Ectodermal cell (in vitro differentiated cells): ENCODE measurements around the gene MADD.

ENCODE experiments used
- H3K27ac ChIP-seq: 2 replicates; pipeline ENCODE4 v1.7.0; 2013; ENCODE audit warnings: mild to moderate bottlenecking, low read depth, low read length; ENCODE audit not compliant: insufficient read depth, poor library complexity, severe bottlenecking
- H3K27me3 ChIP-seq: 2 replicates; pipeline ENCODE4 v1.7.0; 2013; ENCODE audit warnings: mild to moderate bottlenecking, low read length; ENCODE audit not compliant: insufficient read depth, control insufficient read depth, poor library complexity, severe bottlenecking
- H3K36me3 ChIP-seq: one replicate; pipeline ENCODE4 v1.7.0; 2013; ENCODE audit warnings: low read length; ENCODE audit not compliant: control insufficient read depth, insufficient read depth
- H3K4me1 ChIP-seq: one replicate; pipeline ENCODE4 v1.7.0; 2013; ENCODE audit warnings: low read length; ENCODE audit not compliant: control insufficient read depth, insufficient read depth
- H3K4me3 ChIP-seq: 2 replicates; pipeline ENCODE4 v1.7.0; 2013; ENCODE audit warnings: low read depth, low read length, control low read depth; ENCODE audit not compliant: insufficient read depth
- H3K9me3 ChIP-seq: 2 replicates; pipeline ENCODE4 v1.7.0; 2013; ENCODE audit warnings: mild to moderate bottlenecking, low read length, moderate library complexity; ENCODE audit not compliant: control insufficient read depth
- WGBS, 2 experiments: methylation state at CpG; one replicate each; pipeline ENCODE4 v1.1.7; 2013; ENCODE audit warnings: missing lambda C conversion rate in 2 of 2; 5-methylcytosine and 5-hydroxymethylcytosine counted together

The MADD gene

DNA sequence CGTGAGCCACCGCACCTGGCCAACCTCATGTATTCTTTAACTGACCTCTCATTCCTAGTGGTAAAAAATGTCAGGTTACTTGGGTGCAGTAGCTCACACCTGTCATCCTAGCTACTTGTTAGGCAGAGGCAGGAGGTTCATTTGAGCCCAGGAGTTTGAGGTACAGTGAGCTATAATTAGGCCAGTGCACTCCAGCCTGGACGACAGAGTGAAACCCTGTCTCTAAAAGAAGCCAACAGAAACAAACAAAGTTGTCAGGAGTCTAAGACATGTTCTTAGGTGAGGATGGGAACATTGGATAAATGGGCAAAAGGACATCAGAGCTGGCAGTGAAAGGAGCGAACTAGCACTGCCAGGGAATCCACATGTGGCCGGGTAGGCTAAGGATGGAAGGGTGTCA lies 18.1 kb downstream of the MADD start:
- no peaks in the 10 kb centered on the region for H3K4me1 ChIP-seq
- H3K4me3 ChIP-seq, result no peak overlapping the region
- no peaks in the 10 kb centered on the region for H3K9me3 ChIP-seq
- no peak overlapping the region for H3K27ac ChIP-seq
- peaks cover 18% of the 10 kb centered on the region for H3K36me3 ChIP-seq
- WGBS, 2 experiments, result 95 to 96% methylated on average over 5 of the region's 5 CpGs
- H3K27me3 ChIP-seq, result no peaks in the 10 kb centered on the region

DNA sequence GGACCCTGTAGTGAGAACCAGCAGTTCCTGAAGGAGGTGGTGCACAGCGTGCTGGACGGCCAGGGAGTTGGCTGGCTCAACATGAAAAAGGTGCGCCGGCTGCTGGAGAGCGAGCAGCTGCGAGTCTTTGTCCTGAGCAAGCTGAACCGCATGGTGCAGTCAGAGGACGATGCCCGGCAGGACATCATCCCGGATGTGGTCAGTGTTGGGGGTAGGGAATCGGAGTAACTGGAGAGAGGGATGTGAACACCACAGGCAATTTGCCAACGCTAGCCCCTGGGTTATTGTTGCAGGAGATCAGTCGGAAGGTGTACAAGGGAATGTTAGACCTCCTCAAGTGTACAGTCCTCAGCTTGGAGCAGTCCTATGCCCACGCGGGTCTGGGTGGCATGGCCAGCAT lies 19.9 kb downstream of the MADD start:
- no peaks in the 10 kb centered on the region for H3K4me1 ChIP-seq
- H3K4me3 ChIP-seq, result no peak overlapping the region
- no peaks in the 10 kb centered on the region for H3K27me3 ChIP-seq
- H3K27ac ChIP-seq, result no peak overlapping the region
- no peaks in the 10 kb centered on the region for H3K9me3 ChIP-seq
- 95% methylated on average over 15 of the region's 15 CpGs for WGBS, 2 experiments
- peaks cover 9% of the 10 kb centered on the region for H3K36me3 ChIP-seq

- Histone ChIP-seq H3K4me1 (no peaks in the 10 kb centered on the region), H3K27me3 (no peaks in the 10 kb centered on the region), H3K9me3 (no peaks in the 10 kb centered on the region), H3K36me3 (peaks cover 12% of the 10 kb centered on the region), H3K27ac (no peak overlapping the region), H3K4me3 (no peak overlapping the region)
- WGBS, 2 experiments, result 94 to 98% methylated on average over 5 of the region's 5 CpGs
Observed at GRCh38 chr11:47295385-47295784, 25.5 kb downstream of the MADD start.

- no peak overlapping the region for H3K27ac ChIP-seq
- no peak overlapping the region for H3K4me3 ChIP-seq
- H3K9me3 ChIP-seq, result no peaks in the 10 kb centered on the region
- peaks cover 12% of the 10 kb centered on the region for H3K36me3 ChIP-seq
- no peaks in the 10 kb centered on the region for H3K27me3 ChIP-seq
- H3K4me1 ChIP-seq, result no peaks in the 10 kb centered on the region
- WGBS, 2 experiments, result 92 to 97% methylated on average over 4 of the region's 4 CpGs
Observed at GRCh38 chr11:47296045-47296444, 26.1 kb downstream of the MADD start.

DNA sequence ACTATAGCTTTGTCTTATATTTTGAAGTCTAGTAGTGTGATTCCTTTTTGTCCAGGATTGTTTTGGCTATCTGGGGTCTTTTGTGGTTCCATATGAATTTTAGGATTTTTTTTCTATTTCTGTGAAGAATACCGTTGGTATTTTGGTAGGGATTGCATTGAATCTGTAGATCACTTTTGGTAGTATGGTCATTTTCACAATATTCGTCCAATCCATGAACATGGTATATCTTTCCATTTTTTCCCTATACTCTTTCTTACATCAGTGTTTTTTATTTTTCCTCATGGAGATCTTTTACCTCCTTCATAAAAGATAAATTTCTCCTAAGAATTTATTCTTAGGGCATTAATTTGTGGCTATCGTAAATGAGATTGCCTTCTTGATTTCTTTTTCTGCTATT lies 29.1 kb downstream of the MADD start:
- Histone ChIP-seq H3K27ac (no peak overlapping the region), H3K27me3 (no peaks in the 10 kb centered on the region), H3K4me3 (no peak overlapping the region), H3K36me3 (peaks cover 12% of the 10 kb centered on the region), H3K9me3 (no peaks in the 10 kb centered on the region), H3K4me1 (no peaks in the 10 kb centered on the region)
- 88 to 96% methylated on average over 2 to 3 of the region's 3 CpGs for WGBS, 2 experiments

DNA sequence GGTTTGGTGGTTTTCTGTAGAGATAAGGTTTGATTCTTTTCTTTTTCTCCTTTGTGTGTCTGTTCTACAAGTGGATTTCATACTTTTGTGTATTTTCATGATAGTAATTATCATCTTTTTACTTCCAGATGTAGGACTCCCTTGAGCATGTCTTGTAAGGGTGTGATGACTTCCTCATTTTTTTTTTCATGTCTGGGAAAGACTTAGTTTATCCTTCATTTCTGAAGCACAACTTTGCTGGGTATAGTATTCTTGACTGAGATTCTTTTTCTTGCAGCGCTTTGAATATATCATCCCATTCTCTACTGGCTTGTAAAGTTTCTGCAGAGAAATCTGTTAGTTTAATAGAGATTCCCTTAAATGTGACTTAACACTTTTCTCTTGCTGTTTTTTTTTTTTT lies 32.9 kb downstream of the MADD start:
- Histone ChIP-seq H3K27me3 (no peaks in the 10 kb centered on the region), H3K4me3 (no peak overlapping the region), H3K36me3 (peaks cover 16% of the 10 kb centered on the region), H3K4me1 (no peaks in the 10 kb centered on the region), H3K27ac (no peak overlapping the region), H3K9me3 (no peaks in the 10 kb centered on the region)
- WGBS, 2 experiments, result 100% methylated on average over 1 of the region's 1 CpG; no CpG with 5 or more reads in 1 of the 2 experiments

DNA sequence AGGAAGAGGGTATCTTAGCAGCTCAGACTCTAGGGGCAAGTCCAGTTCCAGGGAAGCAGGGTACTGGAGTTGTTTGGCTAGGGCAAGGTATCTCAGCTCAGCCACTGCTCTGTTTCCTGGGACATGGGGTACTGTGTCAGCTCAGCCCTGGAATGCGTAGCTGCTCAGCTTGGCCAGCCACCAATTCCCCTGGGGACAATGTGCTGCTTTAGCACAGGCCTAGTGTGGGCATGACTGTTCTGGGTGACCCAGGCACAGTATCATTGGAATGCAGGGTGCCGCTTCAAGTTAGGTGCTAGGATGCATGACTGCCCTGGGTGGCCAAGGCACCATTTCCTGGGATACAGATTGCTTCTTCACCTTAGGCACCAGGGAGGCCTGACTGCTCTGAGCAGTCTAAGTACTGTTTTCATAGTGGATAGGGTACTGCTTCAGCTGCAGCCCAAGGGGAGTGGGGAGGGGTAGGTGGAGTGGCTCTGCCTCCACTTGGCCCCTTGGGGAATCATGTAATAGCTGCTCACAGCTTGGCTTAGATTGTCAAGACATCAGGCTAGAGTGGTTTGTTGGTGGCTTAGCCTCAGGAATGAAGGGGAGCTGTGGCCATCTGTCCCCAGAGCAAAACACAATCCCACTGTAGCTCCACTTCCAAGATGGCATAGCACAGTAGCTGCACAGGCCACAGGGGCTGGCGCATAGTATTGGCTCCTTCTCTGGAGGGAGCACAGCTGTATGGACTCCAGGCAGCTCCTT lies 36.0 kb downstream of the MADD start:
- Histone ChIP-seq H3K27me3 (no peaks in the 10 kb centered on the region), H3K36me3 (peaks cover 12% of the 10 kb centered on the region), H3K4me3 (no peak overlapping the region), H3K27ac (no peak overlapping the region), H3K9me3 (no peaks in the 10 kb centered on the region), H3K4me1 (peaks cover 12% of the 10 kb centered on the region)
- WGBS, 2 experiments, result 93 to 95% methylated on average over 3 of the region's 3 CpGs

DNA sequence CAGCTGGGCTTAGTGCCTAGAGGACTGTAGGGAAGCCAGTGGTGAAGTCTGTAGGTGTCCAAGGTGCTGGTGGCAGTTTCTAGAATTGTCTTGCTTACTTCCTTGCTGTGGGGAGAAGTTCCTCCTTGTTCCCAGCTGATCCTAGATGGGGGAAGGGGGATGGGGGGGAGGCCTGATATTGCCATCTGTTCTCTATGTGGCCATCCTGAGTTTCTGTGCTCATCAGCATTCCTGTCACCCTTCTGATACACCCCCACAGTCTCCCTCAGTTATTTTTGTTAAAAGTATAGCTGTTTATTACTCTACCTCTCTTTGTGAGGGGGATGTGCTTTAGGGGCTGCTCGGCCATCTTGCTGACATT lies 36.5 kb downstream of the MADD start:
- Histone ChIP-seq H3K4me1 (peaks cover 12% of the 10 kb centered on the region), H3K27ac (no peak overlapping the region), H3K9me3 (no peaks in the 10 kb centered on the region), H3K27me3 (no peaks in the 10 kb centered on the region), H3K4me3 (no peak overlapping the region), H3K36me3 (peaks cover 12% of the 10 kb centered on the region)
- WGBS, 2 experiments, result 100% methylated on average over 1 of the region's 1 CpG

DNA sequence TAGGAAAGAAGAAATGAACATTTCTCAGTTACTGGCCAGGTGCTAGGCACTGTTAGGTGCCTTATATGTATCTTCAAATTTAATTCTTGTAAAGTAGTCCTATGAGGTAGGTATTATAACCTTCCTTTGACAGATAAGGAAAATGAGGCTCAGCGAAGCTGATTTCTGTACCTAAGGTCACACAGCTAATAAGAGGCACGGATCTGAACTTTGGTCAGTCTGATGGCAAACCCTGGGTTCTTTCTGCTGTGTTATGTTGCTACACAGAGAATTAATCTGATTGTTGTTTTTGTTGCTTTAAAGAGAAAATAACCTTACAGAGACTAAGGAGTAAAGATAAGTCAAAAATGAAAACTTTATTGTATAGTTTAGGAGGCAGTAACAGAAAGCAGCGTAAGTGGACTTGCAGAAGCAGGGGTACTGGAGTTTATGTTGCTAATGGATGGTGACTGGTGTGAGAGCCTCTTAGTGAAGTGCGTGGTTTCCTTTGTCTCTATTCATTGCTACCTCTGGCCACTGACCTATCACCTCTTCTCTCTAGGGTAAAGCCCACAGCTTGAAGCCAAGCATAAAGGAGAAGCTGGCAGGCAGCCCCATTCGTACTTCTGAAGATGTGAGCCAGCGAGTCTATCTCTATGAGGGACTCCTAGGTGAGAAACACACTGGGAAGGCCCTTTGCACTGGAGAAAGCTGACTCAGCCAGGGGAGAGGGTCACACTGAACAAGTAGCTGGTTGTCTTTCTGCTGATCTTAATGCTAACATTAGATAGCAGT lies 38.3 kb downstream of the MADD start:
- H3K36me3 ChIP-seq, result peaks cover 12% of the 10 kb centered on the region
- 47 to 55% methylated on average over 6 of the region's 6 CpGs for WGBS, 2 experiments

DNA sequence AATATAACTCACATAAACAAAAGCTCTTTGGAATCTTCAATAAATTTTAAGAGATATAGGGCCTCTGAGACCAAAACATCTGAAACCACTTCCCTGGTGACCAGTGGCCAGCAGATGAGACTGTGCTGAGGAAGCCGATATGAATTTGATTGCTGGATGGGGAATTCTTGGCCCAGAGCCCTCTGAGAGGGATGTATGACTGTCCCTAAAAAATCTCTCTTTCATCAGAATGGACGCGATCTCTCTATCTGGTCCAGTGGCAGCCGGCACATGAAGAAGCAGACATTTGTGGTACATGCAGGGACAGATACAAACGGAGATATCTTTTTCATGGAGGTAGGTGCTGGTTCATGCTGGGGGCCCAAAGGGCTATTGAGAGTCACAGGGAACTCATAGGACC lies 45.1 kb downstream of the MADD start:
- WGBS, 2 experiments, result 91 to 98% methylated on average over 5 of the region's 5 CpGs
- no peak overlapping the region for H3K27ac ChIP-seq
- H3K27me3 ChIP-seq, result no peaks in the 10 kb centered on the region
- H3K4me3 ChIP-seq, result no peak overlapping the region
- H3K36me3 ChIP-seq, result no peaks in the 10 kb centered on the region
- no peaks in the 10 kb centered on the region for H3K4me1 ChIP-seq
- no peaks in the 10 kb centered on the region for H3K9me3 ChIP-seq

More for the DNA sequence above, 38.3 kb downstream of the MADD start:
- Histone ChIP-seq H3K27me3 (no peaks in the 10 kb centered on the region), H3K4me1 (peaks cover 12% of the 10 kb centered on the region), H3K9me3 (no peaks in the 10 kb centered on the region), H3K4me3 (no peak overlapping the region), H3K27ac (peak overlapping the region; percentile 30)
